HepG2 (cell line): ENCODE data around the gene CMTM1. TPM values are rescaled to one million over a fixed set of nuclear protein-coding genes. Genes with fewer than 3 reads are reported as not detected.
A peak's percentile ranks its signal among the peaks of the same experiment; 100 is the strongest.

Experiments used
- ADNP ChIP-seq: sonication (generic); formaldehyde crosslinking; IDR thresholded peaks from 2 replicates; pipeline ENCODE4 v1.4.0; 2020; ENCODE audit warnings: missing genetic modification reagents
- AKAP8 ChIP-seq: sonication (generic); formaldehyde crosslinking; IDR thresholded peaks from 2 replicates; pipeline ENCODE4 v1.5.1; 2020; ENCODE audit warnings: mild to moderate bottlenecking, missing genetic modification reagents
- GPN1 ChIP-seq: sonication (generic); formaldehyde crosslinking; IDR thresholded peaks from 2 replicates; pipeline ENCODE4 v1.5.1; 2020; ENCODE audit warnings: missing genetic modification reagents, borderline replicate concordance
- HDAC6 ChIP-seq: fragments of 200-600 bp; sonication (generic); IDR thresholded peaks from 2 replicates; pipeline ENCODE4 v1.7.0; 2017; ENCODE audit warnings: mild to moderate bottlenecking, antibody characterized with exemption, low read length, low read depth
- HHEX ChIP-seq: IDR thresholded peaks from 2 replicates; pipeline ENCODE4 v1.6.1; 2016; ENCODE audit warnings: control low read depth
- HNRNPK ChIP-seq: fragments of 200-400 bp; formaldehyde crosslinking; IDR thresholded peaks from 2 replicates; pipeline ENCODE4 v1.6.1; 2018; ENCODE audit warnings: low read length, low read depth, moderate library complexity, mild to moderate bottlenecking; ENCODE audit not compliant: poor library complexity, severe bottlenecking
- HNRNPLL ChIP-seq: fragments of 200-400 bp; formaldehyde crosslinking; IDR thresholded peaks from 2 replicates; pipeline ENCODE4 v1.6.1; 2017; ENCODE audit warnings: mild to moderate bottlenecking, low read depth, low read length; ENCODE audit not compliant: poor library complexity, severe bottlenecking
- IKZF4 ChIP-seq: sonication (generic); formaldehyde crosslinking; IDR thresholded peaks from 2 replicates; pipeline ENCODE4 v1.5.1; 2020; ENCODE audit warnings: borderline replicate concordance, mild to moderate bottlenecking, low read depth, missing genetic modification reagents; ENCODE audit errors: not compliant biosample characterization
- KAT7 ChIP-seq: IDR thresholded peaks from 2 replicates; pipeline ENCODE4 v1.6.1; 2018; ENCODE audit warnings: borderline replicate concordance, missing compliant biosample characterization
- MAFK ChIP-seq, 2 experiments: IDR thresholded peaks in 1 of 2; conservative IDR thresholded peaks in 1 of 2; 2 replicates each; pipeline ENCODE4 v1.6.1; 2011; ENCODE audit warnings: improper control_type of control experiment in 2 of 2, low read length in 2 of 2
- RORA ChIP-seq: sonication (generic); formaldehyde crosslinking; IDR thresholded peaks from 2 replicates; pipeline ENCODE4 v1.5.0; 2020; ENCODE audit warnings: mild to moderate bottlenecking, missing genetic modification reagents, moderate library complexity
- U2AF1 ChIP-seq: fragments of 200-400 bp; formaldehyde crosslinking; optimal IDR thresholded peaks from 2 replicates; pipeline ENCODE3; 2017; ENCODE audit warnings: mild to moderate bottlenecking, low read depth, low read length
- ZNF24 ChIP-seq: fragments of 450-650 bp; IDR thresholded peaks from 2 replicates; pipeline ENCODE4 v1.6.1; 2017; ENCODE audit warnings: antibody characterized with exemption, mild to moderate bottlenecking
- ZNF251 ChIP-seq: sonication (generic); formaldehyde crosslinking; IDR thresholded peaks from 2 replicates; pipeline ENCODE4 v1.9.0; 2021; ENCODE audit warnings: mild to moderate bottlenecking, missing genetic modification reagents
- ZNF260 ChIP-seq: sonication (generic); formaldehyde crosslinking; IDR thresholded peaks from 2 replicates; pipeline ENCODE4 v1.4.0; 2020; ENCODE audit warnings: missing genetic modification reagents, low read depth, mild to moderate bottlenecking, borderline replicate concordance
- ZNF510 ChIP-seq: sonication (generic); formaldehyde crosslinking; IDR thresholded peaks from 2 replicates; pipeline ENCODE4 v1.4.0; 2020; ENCODE audit warnings: low read depth, mild to moderate bottlenecking, missing genetic modification reagents
- ZNF512 ChIP-seq: sonication (generic); formaldehyde crosslinking; IDR thresholded peaks from 2 replicates; pipeline ENCODE4 v1.4.0; 2020; ENCODE audit warnings: mild to moderate bottlenecking, missing genetic modification reagents
- ZNF546 ChIP-seq: sonication (generic); formaldehyde crosslinking; conservative IDR thresholded peaks from 2 replicates; pipeline ENCODE4 v1.8.1; 2023; ENCODE audit warnings: mild to moderate bottlenecking, missing genetic modification reagents
- ZNF563 ChIP-seq: sonication (generic); formaldehyde crosslinking; IDR thresholded peaks from 2 replicates; pipeline ENCODE4 v1.8.0; 2022; ENCODE audit warnings: mild to moderate bottlenecking, moderate library complexity, missing genetic modification reagents
- ZNF567 ChIP-seq: sonication (generic); formaldehyde crosslinking; IDR thresholded peaks from 2 replicates; pipeline ENCODE4 v1.8.1; 2023; ENCODE audit warnings: mild to moderate bottlenecking, missing genetic modification reagents, borderline replicate concordance
- polyA plus RNA-seq, 8 experiments: library from polyadenylated mRNA; depleted of rRNA in 3 of 8; stranded (reverse) in 7 of 8; unstranded in 1 of 8; fragments of >200 nt; fragmentation: Illumina TruSeq in 4 of 8; extraction: Trizol in 4 of 8; gene quantifications; 2 replicates each; pipeline versions ENCODE4 v1.2.1 to v1.2.3, GENCODE V29; 2011 to 2016; ENCODE audit warnings: low read depth in 4 of 8, missing spikeins in 1 of 8, mixed read lengths in 1 of 8; ENCODE audit not compliant: insufficient read depth in 1 of 8
- total RNA-seq, 5 experiments: library from RNA; depleted of rRNA; stranded (reverse); fragments of >200 nt; fragmentation: Illumina TruSeq; extraction: Trizol; gene quantifications; 2 replicates each; pipeline ENCODE4 v1.2.3, GENCODE V29; 2016; ENCODE audit warnings: low read depth in 1 of 5
- TF ChIP-seq, protein P1 (sequence below): fragments of 450-650 bp; IDR thresholded peaks from 2 replicates; pipeline ENCODE4 v1.6.1; 2017
- TF ChIP-seq, protein P2 (sequence below), 2 experiments: fragments of 450-650 bp in 1 of 2; sonication (generic) in 1 of 2; formaldehyde crosslinking; IDR thresholded peaks; 2 replicates each; pipeline versions ENCODE4 v1.5.0 to v1.8.0; 2020 to 2022; ENCODE audit warnings: mild to moderate bottlenecking in 1 of 2, missing genetic modification reagents in 1 of 2
- TF ChIP-seq, protein P3 (sequence below): IDR thresholded peaks from 2 replicates; pipeline ENCODE4 v1.6.1; 2016
- TF ChIP-seq, protein P4 (sequence below): IDR thresholded peaks from 2 replicates; pipeline ENCODE4 v1.6.1; 2016; ENCODE audit warnings: control low read depth

The CMTM1 gene
- total and polyA plus RNA-seq, 2 of the 13 experiments (the other 11 are each of a cell fraction or from before 2014, with no cell fraction given) = 1.7 to 2.9 TPM

- TF ChIP-seq ADNP (no peak), IKZF4 (peak; percentile 77), ZNF251 (CRISPR knock-in tag) (no peak), U2AF1 (peak; percentile 91), ZNF567 (CRISPR knock-in tag) (0 out of 2 replicates have a peak, but pooled peaks have one; percentile 86), HHEX (CRISPR knock-in tag) (no peak), MAFK (conservative IDR thresholded peaks at IDR 0.05 in 1 of 2, IDR thresholded peaks at IDR 0.05 in 1 of 2; ENCODE audit: low read length in 2 of 2) (no peak), KAT7 (no peak), ZNF546 (CRISPR knock-in tag) (0 out of 2 replicates have a peak, but pooled peaks have one; percentile 19), ZNF24 (peak; percentile 36; the same call in 1 of the 2 replicates), ZNF563 (CRISPR knock-in tag) (peak; percentile 94; the same call in 1 of the 2 replicates), HDAC6 (no peak), HNRNPLL (no peak), ZNF260 (CRISPR knock-in tag) (no peak), RORA (CRISPR knock-in tag) (no peak), ZNF512 (CRISPR knock-in tag) (no peak), GPN1 (CRISPR knock-in tag) (no peak), HNRNPK (no peak), AKAP8 (no peak), ZNF510 (0 out of 2 replicates have a peak, but pooled peaks have one; percentile 92)
- TF ChIP-seq, protein P1, sequence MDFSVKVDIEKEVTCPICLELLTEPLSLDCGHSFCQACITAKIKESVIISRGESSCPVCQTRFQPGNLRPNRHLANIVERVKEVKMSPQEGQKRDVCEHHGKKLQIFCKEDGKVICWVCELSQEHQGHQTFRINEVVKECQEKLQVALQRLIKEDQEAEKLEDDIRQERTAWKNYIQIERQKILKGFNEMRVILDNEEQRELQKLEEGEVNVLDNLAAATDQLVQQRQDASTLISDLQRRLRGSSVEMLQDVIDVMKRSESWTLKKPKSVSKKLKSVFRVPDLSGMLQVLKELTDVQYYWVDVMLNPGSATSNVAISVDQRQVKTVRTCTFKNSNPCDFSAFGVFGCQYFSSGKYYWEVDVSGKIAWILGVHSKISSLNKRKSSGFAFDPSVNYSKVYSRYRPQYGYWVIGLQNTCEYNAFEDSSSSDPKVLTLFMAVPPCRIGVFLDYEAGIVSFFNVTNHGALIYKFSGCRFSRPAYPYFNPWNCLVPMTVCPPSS = no peak
- TF ChIP-seq, protein P2, sequence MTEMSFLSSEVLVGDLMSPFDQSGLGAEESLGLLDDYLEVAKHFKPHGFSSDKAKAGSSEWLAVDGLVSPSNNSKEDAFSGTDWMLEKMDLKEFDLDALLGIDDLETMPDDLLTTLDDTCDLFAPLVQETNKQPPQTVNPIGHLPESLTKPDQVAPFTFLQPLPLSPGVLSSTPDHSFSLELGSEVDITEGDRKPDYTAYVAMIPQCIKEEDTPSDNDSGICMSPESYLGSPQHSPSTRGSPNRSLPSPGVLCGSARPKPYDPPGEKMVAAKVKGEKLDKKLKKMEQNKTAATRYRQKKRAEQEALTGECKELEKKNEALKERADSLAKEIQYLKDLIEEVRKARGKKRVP (CRISPR knock-in tag; IDR thresholded peaks at IDR 0.05) = peak in 1 of 2 experiments; percentile 28; a peak in 1 of 4 replicates
- TF ChIP-seq, protein P3, sequence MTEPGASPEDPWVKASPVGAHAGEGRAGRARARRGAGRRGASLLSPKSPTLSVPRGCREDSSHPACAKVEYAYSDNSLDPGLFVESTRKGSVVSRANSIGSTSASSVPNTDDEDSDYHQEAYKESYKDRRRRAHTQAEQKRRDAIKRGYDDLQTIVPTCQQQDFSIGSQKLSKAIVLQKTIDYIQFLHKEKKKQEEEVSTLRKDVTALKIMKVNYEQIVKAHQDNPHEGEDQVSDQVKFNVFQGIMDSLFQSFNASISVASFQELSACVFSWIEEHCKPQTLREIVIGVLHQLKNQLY = peak; percentile 80; the same call in 1 of the 2 replicates
- TF ChIP-seq, protein P4, sequence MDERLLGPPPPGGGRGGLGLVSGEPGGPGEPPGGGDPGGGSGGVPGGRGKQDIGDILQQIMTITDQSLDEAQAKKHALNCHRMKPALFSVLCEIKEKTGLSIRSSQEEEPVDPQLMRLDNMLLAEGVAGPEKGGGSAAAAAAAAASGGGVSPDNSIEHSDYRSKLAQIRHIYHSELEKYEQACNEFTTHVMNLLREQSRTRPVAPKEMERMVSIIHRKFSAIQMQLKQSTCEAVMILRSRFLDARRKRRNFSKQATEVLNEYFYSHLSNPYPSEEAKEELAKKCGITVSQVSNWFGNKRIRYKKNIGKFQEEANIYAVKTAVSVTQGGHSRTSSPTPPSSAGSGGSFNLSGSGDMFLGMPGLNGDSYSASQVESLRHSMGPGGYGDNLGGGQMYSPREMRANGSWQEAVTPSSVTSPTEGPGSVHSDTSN (CRISPR knock-in tag) = no peak
These were observed 42.3 kb downstream of the CMTM1 start (continued) for GRCh38 chr16:66608241-66609138.
